Adrenal gland (tissue), 12 donors: Measurements from ENCODE around the gene SH3BP1. TPM values are rescaled to one million over a fixed set of nuclear protein-coding genes. Genes with fewer than 3 reads are reported as not detected.

Experiments
- DNase-seq, 7 donors: peaks; one replicate each; pipeline ENCODE4 v3.0.0-alpha.2; 2019 to 2020
- H3K27ac ChIP-seq, 5 donors: fragments of 200-600 bp; sonication (generic) in 4 of 5; 1 replicate in 3 of 5; 2 replicates in 2 of 5; pipeline versions ENCODE4 v1.5.1 to v1.8.0; 2016 to 2020; ENCODE audit warnings: mild to moderate bottlenecking in 1 of 5
- H3K27me3 ChIP-seq: fragments of 200-600 bp; 2 replicates; pipeline ENCODE4 v1.8.0; 2021
- H3K36me3 ChIP-seq, 2 donors: fragments of 200-600 bp; replicated peaks in 1 of 2; 1 replicate in 1 of 2; 2 replicates in 1 of 2; pipeline versions ENCODE4 v1.5.1 to v1.8.0; 2018 to 2022
- H3K4me1 ChIP-seq, 2 donors: fragments of 200-600 bp; replicated peaks in 1 of 2; 1 replicate in 1 of 2; 2 replicates in 1 of 2; pipeline versions ENCODE4 v1.5.1 to v1.8.0; 2018 to 2021
- H3K4me3 ChIP-seq, 4 donors: fragments of 200-600 bp; sonication (generic) in 3 of 4; one replicate each; pipeline ENCODE4 v1.5.1; 2016 to 2018
- H3K9me3 ChIP-seq, 3 donors: fragments of 200-600 bp; sonication (generic) in 1 of 3; replicated peaks in 1 of 3; 1 replicate in 2 of 3; 2 replicates in 1 of 3; pipeline versions ENCODE4 v1.5.1 to v1.8.0; 2016 to 2021
- CTCF ChIP-seq, 6 experiments: fragments of 450-650 bp in 4 of 6; fragments of 200-600 bp in 2 of 6; sonication (generic) in 1 of 6; IDR thresholded peaks; 1 replicate in 5 of 6; 2 replicates in 1 of 6; pipeline versions ENCODE4 v1.5.1 to v1.8.0; 2016 to 2021; ENCODE audit warnings: antibody characterized with exemption in 6 of 6, mild to moderate bottlenecking in 2 of 6, moderate library complexity in 1 of 6
- POLR2A ChIP-seq, 2 donors: fragments of 450-650 bp; IDR thresholded peaks; one replicate each; pipeline ENCODE4 v1.6.1; 2017; ENCODE audit warnings: antibody characterized with exemption in 2 of 2, mild to moderate bottlenecking in 2 of 2, moderate library complexity in 1 of 2
- WGBS, 4 donors: extraction: QIAGEN DNeasy Blood & Tissue Kit in 2 of 4; methylation state at CpG; one replicate each; pipeline versions ENCODE4 v1.1.5 to v1.1.7; 2013 to 2017; 5-methylcytosine and 5-hydroxymethylcytosine counted together
- intact Hi-C, 2 donors: fragments of 100-400 bp; cut with DNase I; formaldehyde crosslinking; loops; one replicate each; pipeline versions ENCODE4 v1.14.1 to v1.15.0; 2022 to 2023
- polyA plus RNA-seq, 3 donors: library from polyadenylated mRNA; stranded (reverse); fragments of 200-250 nt in 2 of 3; fragments of 350-450 nt in 1 of 3; fragmentation: Illumina TruSeq in 1 of 3; extraction: RNeasy Lipid Tissue Mini Kit (QIAGEN cat#74804) in 1 of 3; gene quantifications; one replicate each; pipeline ENCODE4 v1.2.3, GENCODE V29; 2013 to 2014
- total RNA-seq, 9 donors: library from RNA; depleted of rRNA in 4 of 9; stranded (reverse); fragments of >200 nt in 4 of 9; fragments of 120-200 nt in 1 of 9; fragmentation: NEBNext Ultra II Directional in 1 of 9; extraction: Animal tissue kit (Norgen Biotek cat#: 25700) in 1 of 9; gene quantifications; one replicate each; pipeline versions ENCODE4 v1.1.0 to v1.2.4, GENCODE V29; 2013 to 2023
- donor health status: healthy with polysubstance abuse.
- donor health status: Bipolar disorder and iron deficiency.
- donor health status: DM: yes; HTN: yes; CAD: no.
- donor health status: DM: no; HTN: no; CAD: no.
- donor health status: DM: no; HTN: no; CAD: no.
- donor health status: DM: yes; HTN: yes; CAD: no.

SH3BP1 gene
- total and polyA plus RNA-seq, 12 donors, result 2.4 to 27.3 (median 10.1) TPM

GRCh38 chr22:37697538-37697835 lies 58.0 kb downstream of the SH3BP1 start:
- Histone ChIP-seq H3K27me3 (no peaks in the 10 kb centered on the region), H3K4me1 (peaks cover 0 to 17% of the 10 kb centered on the region in 2 donors), H3K36me3 (peaks cover 0 to 22% of the 10 kb centered on the region in 2 donors), H3K4me3 (no peak overlapping the region), H3K27ac (peak overlapping the region in 2 of 5 donors; percentile 4 to 32), H3K9me3 (no peaks in the 10 kb centered on the region)
- intact Hi-C loops, result loop anchor here in 1 of 2 donors (5.0 kb wide), 1 partner anchor 40 kb away; no protein-coding TSS in a partner anchor
- no peak for TF ChIP-seq POLR2A (IDR thresholded peaks at IDR 0.05)
- TF ChIP-seq CTCF (IDR thresholded peaks at IDR 0.05), result no peak
- WGBS, 4 donors, result 51 to 54% methylated on average over 3 of the region's 3 CpGs; no CpG with 5 or more reads in 2 of the 4 donors
- DNase-seq, result no peak

- peaks cover 0 to 10% of the 10 kb centered on the region in 2 donors for H3K4me1 ChIP-seq
- DNase-seq, result no peak
- 59 to 69% (median 64%) methylated on average over 7 to 8 of the region's 8 CpGs for WGBS, 4 donors
- H3K9me3 ChIP-seq, result no peaks in the 10 kb centered on the region
- TF ChIP-seq POLR2A (IDR thresholded peaks at IDR 0.05) (no peak), CTCF (IDR thresholded peaks at IDR 0.05) (no peak)
- intact Hi-C loops, result no loop called here
- H3K36me3 ChIP-seq, result no peaks in the 10 kb centered on the region
- H3K27me3 ChIP-seq, result no peaks in the 10 kb centered on the region
- H3K4me3 ChIP-seq, result no peak overlapping the region
- H3K27ac ChIP-seq, result no peak overlapping the region
Observed at GRCh38 chr22:37701141-37701786, 61.8 kb downstream of the SH3BP1 start.

- Histone ChIP-seq H3K4me1 (no peaks in the 10 kb centered on the region), H3K36me3 (no peaks in the 10 kb centered on the region), H3K4me3 (no peak overlapping the region), H3K27me3 (no peaks in the 10 kb centered on the region), H3K27ac (no peak overlapping the region), H3K9me3 (no peaks in the 10 kb centered on the region)
- intact Hi-C loops, result no loop called here
- TF ChIP-seq CTCF (IDR thresholded peaks at IDR 0.05), result no peak
- no peak for TF ChIP-seq POLR2A (IDR thresholded peaks at IDR 0.05)
- 70 to 79% (median 76%) methylated on average over 7 of the region's 7 CpGs for WGBS, 4 donors
- no peak for DNase-seq
Observed at GRCh38 chr22:37703906-37704305, 64.4 kb downstream of the SH3BP1 start.

GRCh38 chr22:37704645-37705044 lies 65.2 kb downstream of the SH3BP1 start:
- DNase-seq, result no peak
- no peak overlapping the region for H3K27ac ChIP-seq
- intact Hi-C loops, result no loop called here
- no peak for TF ChIP-seq CTCF (IDR thresholded peaks at IDR 0.05)
- TF ChIP-seq POLR2A (IDR thresholded peaks at IDR 0.05), result no peak
- no peaks in the 10 kb centered on the region for H3K36me3 ChIP-seq
- no peaks in the 10 kb centered on the region for H3K9me3 ChIP-seq
- no peaks in the 10 kb centered on the region for H3K27me3 ChIP-seq
- 61 to 87% (median 71%) methylated on average over 3 of the region's 3 CpGs for WGBS, 4 donors
- no peak overlapping the region for H3K4me3 ChIP-seq
- H3K4me1 ChIP-seq, result no peaks in the 10 kb centered on the region
